H9 (cell line): Measurements from ENCODE around the gene RNU7-1. TPM values are rescaled to one million over a fixed set of nuclear protein-coding genes. Genes with fewer than 3 reads are reported as not detected.

Source experiments
- DNase-seq: peaks from one replicate; pipeline ENCODE4 v3.0.0-alpha.2; 2017
- H2AFZ ChIP-seq: one replicate; pipeline ENCODE4 v1.6.1; 2013; ENCODE audit warnings: mild to moderate bottlenecking, low read length, control low read depth, moderate library complexity
- H2AK5ac ChIP-seq: 2 replicates; pipeline ENCODE4 v1.6.1; 2013; ENCODE audit warnings: low read length, control low read depth, mixed read lengths; ENCODE audit not compliant: insufficient read length
- H2BK120ac ChIP-seq: one replicate; pipeline ENCODE4 v1.6.1; 2013; ENCODE audit warnings: low read depth, mild to moderate bottlenecking, low read length, control low read depth, inconsistent platforms; ENCODE audit not compliant: poor library complexity, severe bottlenecking
- H2BK12ac ChIP-seq: 2 replicates; pipeline ENCODE4 v1.6.1; 2013; ENCODE audit warnings: low read length, control low read depth, mixed read lengths, low read depth; ENCODE audit not compliant: insufficient read length
- H2BK15ac ChIP-seq: 2 replicates; pipeline ENCODE4 v1.6.1; 2013; ENCODE audit warnings: low read depth, low read length, control low read depth
- H2BK20ac ChIP-seq: one replicate; pipeline ENCODE4 v1.6.1; 2013; ENCODE audit warnings: low read depth, mild to moderate bottlenecking, low read length, control low read depth, inconsistent platforms; ENCODE audit not compliant: poor library complexity, severe bottlenecking
- H2BK5ac ChIP-seq: 2 replicates; pipeline ENCODE4 v1.6.1; 2013; ENCODE audit warnings: low read length, control low read depth, mixed read lengths; ENCODE audit not compliant: insufficient read length
- H3K14ac ChIP-seq: 2 replicates; pipeline ENCODE4 v1.6.1; 2013; ENCODE audit warnings: low read length, control low read depth; ENCODE audit not compliant: insufficient read depth
- H3K18ac ChIP-seq: 2 replicates; pipeline ENCODE4 v1.6.1; 2013; ENCODE audit warnings: low read depth, mild to moderate bottlenecking, mixed read lengths, low read length, control low read depth; ENCODE audit not compliant: insufficient read length
- H3K23ac ChIP-seq: 2 replicates; pipeline ENCODE4 v1.6.1; 2013; ENCODE audit warnings: low read length, control low read depth, mixed read lengths, low read depth; ENCODE audit not compliant: insufficient read length
- H3K23me2 ChIP-seq: 2 replicates; pipeline ENCODE4 v1.6.1; 2013; ENCODE audit warnings: low read depth, mild to moderate bottlenecking, mixed read lengths, low read length, control low read depth; ENCODE audit not compliant: insufficient read length, poor library complexity, severe bottlenecking
- H3K27ac ChIP-seq: 2 replicates; pipeline ENCODE4 v1.5.1; 2013; ENCODE audit warnings: low read length, control low read depth, mixed read lengths, low read depth; ENCODE audit not compliant: insufficient read length
- H3K27me3 ChIP-seq: 2 replicates; pipeline ENCODE4 v1.6.1; 2013; ENCODE audit warnings: low read length, control low read depth, inconsistent platforms; ENCODE audit not compliant: insufficient read depth
- H3K4ac ChIP-seq: 2 replicates; pipeline ENCODE4 v1.6.1; 2013; ENCODE audit warnings: low read depth, mild to moderate bottlenecking, control low read depth, inconsistent platforms, low read length, moderate library complexity
- H3K4me1 ChIP-seq: 2 replicates; pipeline ENCODE4 v1.6.1; 2013; ENCODE audit warnings: low read length, control low read depth, inconsistent platforms; ENCODE audit not compliant: insufficient read depth
- H3K4me2 ChIP-seq: 2 replicates; pipeline ENCODE4 v1.6.1; 2013; ENCODE audit warnings: low read length, control low read depth, mixed read lengths; ENCODE audit not compliant: insufficient read length, insufficient read depth
- H3K56ac ChIP-seq: 2 replicates; pipeline ENCODE4 v1.6.1; 2013; ENCODE audit warnings: low read depth, mild to moderate bottlenecking, mixed read lengths, low read length, control low read depth; ENCODE audit not compliant: insufficient read length
- H3K79me1 ChIP-seq: 2 replicates; pipeline ENCODE4 v1.6.1; 2013; ENCODE audit warnings: low read depth, mild to moderate bottlenecking, moderate library complexity, low read length, control low read depth, inconsistent platforms; ENCODE audit not compliant: insufficient read depth, poor library complexity, severe bottlenecking
- H3K79me2 ChIP-seq: 2 replicates; pipeline ENCODE4 v1.6.1; 2013; ENCODE audit warnings: low read length, control low read depth, inconsistent platforms; ENCODE audit not compliant: insufficient read depth
- H3K9ac ChIP-seq: 2 replicates; pipeline ENCODE4 v1.6.1; 2013; ENCODE audit warnings: low read length, control low read depth, mixed read lengths; ENCODE audit not compliant: insufficient read length; ENCODE audit errors: extremely low read depth
- H3K9me3 ChIP-seq: one replicate; pipeline ENCODE4 v1.6.1; 2013; ENCODE audit warnings: low read depth, low read length, inconsistent platforms; ENCODE audit not compliant: control insufficient read depth
- H3T11ph ChIP-seq: one replicate; pipeline ENCODE4 v1.6.1; 2013; ENCODE audit warnings: mild to moderate bottlenecking, low read length, control low read depth, inconsistent platforms
- H4K20me1 ChIP-seq: one replicate; pipeline ENCODE4 v1.6.1; 2013; ENCODE audit not compliant: control insufficient read depth, insufficient read length, insufficient read depth
- H4K5ac ChIP-seq: 2 replicates; pipeline ENCODE4 v1.6.1; 2013; ENCODE audit warnings: low read depth, mild to moderate bottlenecking, mixed read lengths, low read length, control low read depth; ENCODE audit not compliant: insufficient read length
- H4K8ac ChIP-seq: replicated peaks from 2 replicates; pipeline ENCODE4 v1.6.1; 2013; ENCODE audit warnings: low read length, control low read depth, mixed read lengths, low read depth; ENCODE audit not compliant: insufficient read length
- H4K91ac ChIP-seq: 2 replicates; pipeline ENCODE4 v1.6.1; 2013; ENCODE audit warnings: low read depth, mild to moderate bottlenecking, moderate library complexity, mixed read lengths, low read length, control low read depth; ENCODE audit not compliant: insufficient read length
- H3K27ac Mint-ChIP-seq, 3 experiments: 2 replicates in 2 of 3; 3 replicates in 1 of 3; pipeline ENCODE4 v1.8.0; 2020 to 2021; ENCODE audit warnings: mixed read lengths in 3 of 3, mild to moderate bottlenecking in 1 of 3, moderate library complexity in 1 of 3
- H3K27me3 Mint-ChIP-seq: 2 replicates; pipeline ENCODE4 v1.8.0; 2021; ENCODE audit warnings: low read depth, mild to moderate bottlenecking, moderate library complexity, mixed read lengths
- H3K36me3 Mint-ChIP-seq, 3 experiments: 2 replicates in 2 of 3; 3 replicates in 1 of 3; pipeline ENCODE4 v1.8.0; 2020 to 2021; ENCODE audit warnings: low read depth in 3 of 3, mixed read lengths in 3 of 3; ENCODE audit not compliant: insufficient read depth in 1 of 3
- H3K4me1 Mint-ChIP-seq, 2 experiments: 2 replicates each; pipeline ENCODE4 v1.8.0; 2020; ENCODE audit warnings: mixed read lengths in 2 of 2
- H3K4me3 Mint-ChIP-seq, 2 experiments: 2 replicates in 1 of 2; 3 replicates in 1 of 2; pipeline ENCODE4 v1.8.0; 2020 to 2021; ENCODE audit warnings: mild to moderate bottlenecking in 2 of 2, mixed read lengths in 2 of 2, moderate library complexity in 1 of 2
- H3K9me3 Mint-ChIP-seq, 2 experiments: 2 replicates in 1 of 2; 3 replicates in 1 of 2; pipeline ENCODE4 v1.8.0; 2020; ENCODE audit warnings: mild to moderate bottlenecking in 2 of 2, mixed read lengths in 2 of 2, moderate library complexity in 1 of 2
- WGBS: extraction: QIAGEN DNeasy Blood & Tissue Kit; methylation state at CpG from one replicate; pipeline ENCODE4 v1.1.7; 2013; ENCODE audit warnings: missing lambda C conversion rate, low lambda C conversion rate, mixed read lengths; ENCODE audit not compliant: insufficient read length; ENCODE audit errors: extremely low coverage; 5-methylcytosine and 5-hydroxymethylcytosine counted together
- total RNA-seq: library from RNA; stranded (reverse); gene quantifications from 2 replicates; pipeline ENCODE4 v1.2.1, GENCODE V29; 2021
- TF ChIP-seq, protein P1 (sequence below): fragments of 200-600 bp; sonication (generic); conservative IDR thresholded peaks from 3 replicates; pipeline ENCODE4 v1.8.0; 2021; ENCODE audit warnings: antibody characterized with exemption, mild to moderate bottlenecking

The RNU7-1 gene
- total RNA-seq, 1 experiment from 2014 or later: not detected

DNA sequence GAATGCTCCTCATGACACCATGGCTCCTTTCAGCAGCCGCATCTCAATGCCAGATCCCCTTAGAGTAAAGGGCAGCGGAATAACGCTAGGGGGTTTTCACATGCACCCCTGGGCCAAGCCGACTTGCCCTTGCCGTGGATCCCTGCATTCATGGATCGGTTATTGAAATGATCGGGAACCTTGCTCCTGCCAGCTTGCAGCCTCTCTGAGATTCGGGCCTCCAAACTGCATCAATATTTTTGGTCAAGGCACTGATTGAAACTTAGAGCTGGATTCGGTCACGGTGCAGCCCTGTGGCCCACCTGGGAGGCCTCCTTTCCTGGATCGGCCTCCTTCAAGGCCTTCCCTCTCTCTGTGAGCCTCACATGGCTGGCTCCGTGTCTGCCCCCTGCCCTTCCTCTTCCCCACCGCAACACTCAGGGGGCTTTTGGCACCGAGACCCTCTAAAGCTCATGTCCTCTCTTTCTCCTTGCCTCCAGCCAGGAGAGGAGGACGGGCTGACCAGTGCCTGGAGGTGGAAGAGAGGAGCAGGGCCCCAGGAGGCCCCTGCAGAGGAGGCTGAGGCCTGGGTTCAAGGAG, 9.3 kb downstream of the RNU7-1 start:
- Histone ChIP-seq H4K20me1 (peaks cover 2% of the 10 kb centered on the region), H4K91ac (no peak overlapping the region), H2BK120ac (no peak overlapping the region), H2BK20ac (no peak overlapping the region), H3K79me1 (no peaks in the 10 kb centered on the region), H2BK5ac (no peak overlapping the region), H2BK15ac (no peak overlapping the region), H2AFZ (no peak overlapping the region), H4K8ac (no peak overlapping the region), H2BK12ac (no peak overlapping the region), H3T11ph (no peak overlapping the region), H3K27ac (no peak overlapping the region), H3K4me1 (peaks cover 2% of the 10 kb centered on the region; the same call in 1 of the 2 replicates), H3K27me3 (no peaks in the 10 kb centered on the region), H3K23me2 (no peaks in the 10 kb centered on the region), H3K18ac (no peak overlapping the region), H3K9ac (no peak overlapping the region), H3K14ac (no peak overlapping the region), H3K4me2 (no peak overlapping the region), H3K23ac (no peak overlapping the region), H2AK5ac (no peak overlapping the region), H3K4ac (no peak overlapping the region), H3K56ac (no peak overlapping the region), H3K79me2 (no peaks in the 10 kb centered on the region), H4K5ac (no peak overlapping the region), H3K9me3 (no peaks in the 10 kb centered on the region)
- Mint-ChIP-seq H3K9me3 (no peaks in the 10 kb centered on the region), H3K4me3 (no peak overlapping the region), H3K4me1 (peaks cover 14 to 26% of the 10 kb centered on the region in 2 experiments), H3K27me3 (no peaks in the 10 kb centered on the region; the same call in 1 of the 2 replicates), H3K36me3 (peaks cover 0 to 6% (median 0%) of the 10 kb centered on the region in 3 experiments; a peak in 4 of 7 replicates), H3K27ac (peak overlapping the region in 1 of 3 experiments; percentile 81; a peak in 1 of 7 replicates)
- DNase-seq: no peak
- WGBS: no CpG with 5 or more reads among the region's 15 CpGs
- TF ChIP-seq, protein P1, sequence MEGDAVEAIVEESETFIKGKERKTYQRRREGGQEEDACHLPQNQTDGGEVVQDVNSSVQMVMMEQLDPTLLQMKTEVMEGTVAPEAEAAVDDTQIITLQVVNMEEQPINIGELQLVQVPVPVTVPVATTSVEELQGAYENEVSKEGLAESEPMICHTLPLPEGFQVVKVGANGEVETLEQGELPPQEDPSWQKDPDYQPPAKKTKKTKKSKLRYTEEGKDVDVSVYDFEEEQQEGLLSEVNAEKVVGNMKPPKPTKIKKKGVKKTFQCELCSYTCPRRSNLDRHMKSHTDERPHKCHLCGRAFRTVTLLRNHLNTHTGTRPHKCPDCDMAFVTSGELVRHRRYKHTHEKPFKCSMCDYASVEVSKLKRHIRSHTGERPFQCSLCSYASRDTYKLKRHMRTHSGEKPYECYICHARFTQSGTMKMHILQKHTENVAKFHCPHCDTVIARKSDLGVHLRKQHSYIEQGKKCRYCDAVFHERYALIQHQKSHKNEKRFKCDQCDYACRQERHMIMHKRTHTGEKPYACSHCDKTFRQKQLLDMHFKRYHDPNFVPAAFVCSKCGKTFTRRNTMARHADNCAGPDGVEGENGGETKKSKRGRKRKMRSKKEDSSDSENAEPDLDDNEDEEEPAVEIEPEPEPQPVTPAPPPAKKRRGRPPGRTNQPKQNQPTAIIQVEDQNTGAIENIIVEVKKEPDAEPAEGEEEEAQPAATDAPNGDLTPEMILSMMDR: no peak
